K562 (cell line): ENCODE data around the gene MSGN1. TPM values are rescaled to one million over a fixed set of nuclear protein-coding genes. Genes with fewer than 3 reads are reported as not detected.

Experiments used
- ATAC-seq: fragments of 200-7000 bp; cut with Tn5 transposase; 3 replicates; pipeline ENCODE4 v1.9.1; 2020; ENCODE audit warnings: moderate library complexity
- BruUV-seq: library from RNA; stranded (reverse); fragments of 400-500 nt; replicated peaks from 2 replicates; lab custom pipeline; 2021; lab: Mats Ljungman, UMichigan
- CTCF ChIA-PET: fragments of 300-600 bp; formaldehyde crosslinking; extraction: SDS; loops from one replicate; lab custom pipeline; 2021; ENCODE audit warnings: low intra/inter-chr PET ratio; lab: Yijun Ruan, JAX
- POLR2A ChIA-PET: fragments of 300-600, 350-650 bp; sonication (Branson Sonifier 250); formaldehyde crosslinking; extraction: SDS; loops from one replicate; lab custom pipeline; 2021; ENCODE audit warnings: antibody characterized with exemption, inconsistent platforms; lab: Yijun Ruan, JAX
- DNase-seq, 4 experiments: peaks; one replicate each; pipeline versions ENCODE4 v3.0.0 to v3.0.0-alpha.2; 2011 to 2018; ENCODE audit warnings: low spot score in 3 of 4, mixed read lengths in 3 of 4; ENCODE audit errors: extremely low read depth in 1 of 4
- FAIRE-seq: peaks from 2 replicates; lab custom pipeline; 2011; peaks lifted over from hg19 to GRCh38; lab: Jason Lieb, UNC
- H2AFZ ChIP-seq: 2 replicates; pipeline ENCODE4 v1.6.0; 2011; ENCODE audit warnings: low read depth, low read length, control low read depth, inconsistent platforms
- H3K27ac ChIP-seq: fragments of 200-600 bp; 3 replicates; pipeline ENCODE4 v1.8.0; 2011; ENCODE audit warnings: low read depth, mild to moderate bottlenecking, control low read depth, inconsistent platforms, low read length, moderate library complexity, mixed read lengths; ENCODE audit errors: extremely low read depth
- H3K27me3 ChIP-seq, 2 experiments: fragments of 300-600 bp in 1 of 2; 2 replicates in 1 of 2; 3 replicates in 1 of 2; pipeline versions ENCODE4 v1.6.0 to v1.8.0; 2011; ENCODE audit warnings: inconsistent platforms in 2 of 2, low read length in 2 of 2, mild to moderate bottlenecking in 1 of 2, mixed read lengths in 1 of 2, moderate library complexity in 1 of 2; ENCODE audit not compliant: control insufficient read depth in 2 of 2, insufficient read depth in 2 of 2
- H3K36me3 ChIP-seq: fragments of 300-600 bp; 3 replicates; pipeline ENCODE4 v1.8.0; 2011; ENCODE audit warnings: mild to moderate bottlenecking, low read length, inconsistent platforms; ENCODE audit not compliant: control insufficient read depth, insufficient read depth
- H3K4me1 ChIP-seq, 2 experiments: fragments of 200-600 bp in 1 of 2; replicated peaks in 1 of 2; 2 replicates in 1 of 2; 3 replicates in 1 of 2; pipeline versions ENCODE4 v1.5.1 to v1.8.0; 2011; ENCODE audit warnings: inconsistent platforms in 2 of 2, low read length in 2 of 2, mild to moderate bottlenecking in 1 of 2, mixed read lengths in 1 of 2, moderate library complexity in 1 of 2; ENCODE audit not compliant: control insufficient read depth in 2 of 2, insufficient read depth in 2 of 2
- H3K4me2 ChIP-seq: 2 replicates; pipeline ENCODE4 v1.6.1; 2011; ENCODE audit warnings: low read length, control low read depth, inconsistent platforms, mixed read lengths; ENCODE audit not compliant: insufficient read depth
- H3K4me3 ChIP-seq: fragments of 200-600 bp; sonication (generic), shearing (Covaris generic); 2 replicates; pipeline ENCODE4 v1.5.1; 2016; ENCODE audit warnings: control low read depth, inconsistent platforms
- H3K79me2 ChIP-seq: fragments of 200-600 bp; 3 replicates; pipeline ENCODE4 v1.8.0; 2011; ENCODE audit warnings: low read length, inconsistent platforms; ENCODE audit not compliant: control insufficient read depth, insufficient read depth
- H3K9ac ChIP-seq, 2 experiments: 2 replicates each; pipeline versions ENCODE4 v1.6.0 to v1.6.1; 2011; ENCODE audit warnings: low read depth in 2 of 2, low read length in 2 of 2, control low read depth in 1 of 2, inconsistent platforms in 1 of 2, mild to moderate bottlenecking in 1 of 2, mixed read lengths in 1 of 2; ENCODE audit not compliant: insufficient read depth in 1 of 2
- H3K9me1 ChIP-seq: one replicate; pipeline ENCODE4 v1.6.0; 2011; ENCODE audit warnings: inconsistent platforms, mild to moderate bottlenecking, low read length, moderate library complexity; ENCODE audit not compliant: control insufficient read depth, insufficient read depth
- H3K9me3 ChIP-seq: replicated peaks from 2 replicates; pipeline ENCODE4 v1.5.1; 2011; ENCODE audit warnings: low read depth, low read length, inconsistent platforms; ENCODE audit not compliant: control insufficient read depth, insufficient read depth
- H4K20me1 ChIP-seq: replicated peaks from 2 replicates; pipeline ENCODE4 v1.6.1; 2011; ENCODE audit warnings: low read length, inconsistent platforms, mixed read lengths; ENCODE audit not compliant: control insufficient read depth, insufficient read depth
- ARID4B ChIP-seq: sonication (generic); formaldehyde crosslinking; IDR thresholded peaks from 2 replicates; pipeline ENCODE4 v1.8.0; 2022; ENCODE audit warnings: mild to moderate bottlenecking, missing genetic modification reagents
- BHLHE40 ChIP-seq: IDR thresholded peaks from 2 replicates; pipeline ENCODE4 v1.6.1; 2011; ENCODE audit warnings: low read length, improper control_type of control experiment
- HNRNPUL1 ChIP-seq: fragments of 200-400 bp; formaldehyde crosslinking; IDR thresholded peaks from 2 replicates; pipeline ENCODE4 v1.6.1; 2017; ENCODE audit warnings: low read length
- KDM4B ChIP-seq, 2 experiments: fragments of 450-650 bp in 1 of 2; sonication (generic) in 1 of 2; IDR thresholded peaks; 2 replicates each; pipeline ENCODE4 v1.6.1; 2016 to 2017; ENCODE audit warnings: borderline replicate concordance in 2 of 2, antibody characterized with exemption in 1 of 2, low read depth in 1 of 2, mild to moderate bottlenecking in 1 of 2
- NCOR1 ChIP-seq: fragments of 450-650 bp; IDR thresholded peaks from 2 replicates; pipeline ENCODE4 v1.6.1; 2016; ENCODE audit warnings: mild to moderate bottlenecking, moderate library complexity
- PCBP2 ChIP-seq: fragments of 200-400 bp; formaldehyde crosslinking; IDR thresholded peaks from 2 replicates; pipeline ENCODE4 v1.6.1; 2018; ENCODE audit warnings: low read length, low read depth, mild to moderate bottlenecking, moderate library complexity; ENCODE audit not compliant: poor library complexity, severe bottlenecking
- PRMT5 ChIP-seq: sonication (generic); formaldehyde crosslinking; IDR thresholded peaks from 2 replicates; pipeline ENCODE4 v1.5.0; 2020; ENCODE audit warnings: missing genetic modification reagents
- RAD21 ChIP-seq, 2 experiments: fragments of 250-450 bp in 1 of 2; fragments of 450-650 bp in 1 of 2; sonication (Bioruptor Pico) in 1 of 2; formaldehyde crosslinking in 1 of 2; IDR thresholded peaks in 1 of 2; conservative IDR thresholded peaks in 1 of 2; 2 replicates each; pipeline versions ENCODE4 v1.4.0 to v1.8.0; 2020 to 2022; ENCODE audit warnings: mild to moderate bottlenecking in 2 of 2, moderate library complexity in 1 of 2
- RBM22 ChIP-seq: fragments of 200-400 bp; formaldehyde crosslinking; IDR thresholded peaks from 2 replicates; pipeline ENCODE4 v1.6.1; 2018; ENCODE audit warnings: low read length, low read depth; ENCODE audit not compliant: poor library complexity, severe bottlenecking
- SMAD4 ChIP-seq: fragments of 250-450 bp; sonication (Bioruptor Pico); conservative IDR thresholded peaks from 2 replicates; pipeline ENCODE4 v1.8.0; 2021; ENCODE audit warnings: inconsistent platforms, mild to moderate bottlenecking, moderate library complexity
- ZFPM2 ChIP-seq: fragments of 250-450 bp; sonication (Bioruptor Pico); IDR thresholded peaks from 2 replicates; pipeline ENCODE4 v1.5.1; 2022; ENCODE audit warnings: mild to moderate bottlenecking
- ZFX ChIP-seq: sonication (generic); formaldehyde crosslinking; IDR thresholded peaks from 2 replicates; pipeline ENCODE4 v1.8.0; 2022; ENCODE audit warnings: mild to moderate bottlenecking, missing genetic modification reagents, moderate library complexity
- ZSCAN29 ChIP-seq: fragments of 450-650 bp; IDR thresholded peaks from 2 replicates; pipeline ENCODE4 v1.6.1; 2017
- WGBS: fragments of 100-300 bp; shearing (Covaris generic); methylation state at CpG from one replicate; pipeline ENCODE4 v1.1.6; 2016; ENCODE audit warnings: low coverage, mixed read lengths; ENCODE audit not compliant: insufficient coverage; ENCODE audit errors: missing lambda C conversion rate; 5-methylcytosine and 5-hydroxymethylcytosine counted together
- in situ Hi-C: fragments of 300-500 bp; cut with MboI; formaldehyde crosslinking; loops from 4 replicates; pipeline ENCODE4 v1.15.0; 2018; ENCODE audit warnings: inconsistent platforms, mixed read lengths
- intact Hi-C: fragments of 100-400 bp; cut with micrococcal nuclease; formaldehyde crosslinking; loops from 2 replicates; pipeline ENCODE4 v1.14.2; 2022
- polyA plus RNA-seq, 8 experiments: library from polyadenylated mRNA; depleted of rRNA in 4 of 8; stranded (reverse) in 5 of 8; unstranded in 3 of 8; fragments of >200 nt; fragmentation: Nextera tagmentation in 2 of 8; fragmentation: Illumina TruSeq in 1 of 8; extraction: Ambion mirVana in 2 of 8; extraction: Trizol in 1 of 8; gene quantifications; 2 replicates each; pipeline versions ENCODE4 v1.2.1 to v1.2.3, GENCODE V29; 2011 to 2014; ENCODE audit warnings: inconsistent platforms in 1 of 8, missing spikeins in 1 of 8
- total RNA-seq, 7 experiments: library from RNA; depleted of rRNA in 6 of 7; stranded (reverse); fragments of >200 nt in 6 of 7; fragmentation: Illumina TruSeq in 2 of 7; extraction: Trizol in 2 of 7; gene quantifications; 2 replicates each; pipeline versions ENCODE4 v1.2.1 to v1.2.3, GENCODE V29; 2011 to 2021; ENCODE audit warnings: low replicate concordance in 1 of 7

MSGN1 gene
- total and polyA plus RNA-seq, 9 of the 15 experiments (the other 6 are each of a cell fraction or from before 2014, with no cell fraction given): not detected

DNA sequence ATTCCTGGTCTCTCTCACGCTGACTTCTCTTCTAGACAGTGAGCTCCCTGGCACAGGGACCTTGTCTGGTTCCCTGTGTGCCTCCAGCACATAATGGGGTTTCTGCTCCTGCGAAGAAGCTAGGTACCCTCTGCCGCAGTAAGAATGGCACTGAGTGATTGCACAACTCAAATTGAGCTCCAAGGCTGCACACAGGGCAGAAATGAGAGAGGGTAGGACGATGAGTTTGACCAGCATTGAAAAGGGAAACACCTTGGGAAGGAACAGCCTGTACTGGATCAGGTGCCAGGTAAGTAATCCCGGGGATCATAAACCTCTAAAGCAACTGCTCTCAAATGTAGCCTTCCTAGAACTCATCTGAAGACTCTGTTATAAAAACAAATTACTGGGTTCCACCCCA lies 21.0 kb upstream of the MSGN1 start:
- intact Hi-C loops: no loop called here
- Histone ChIP-seq H3K9me1 (no peaks in the 10 kb centered on the region), H3K9ac (no peak overlapping the region), H3K27ac (no peak overlapping the region), H3K4me3 (no peak overlapping the region), H3K36me3 (no peaks in the 10 kb centered on the region), H3K79me2 (no peaks in the 10 kb centered on the region), H3K4me1 (no peaks in the 10 kb centered on the region), H3K9me3 (no peaks in the 10 kb centered on the region), H3K27me3 (peaks cover 9 to 33% of the 10 kb centered on the region in 2 experiments; a peak in 4 of 5 replicates), H3K4me2 (no peak overlapping the region), H4K20me1 (no peaks in the 10 kb centered on the region), H2AFZ (no peak overlapping the region)
- no TSS peak for BruUV-seq
- in situ Hi-C loops: no loop called here
- 4% methylated on average over 5 of the region's 5 CpGs for WGBS
- POLR2A ChIA-PET: interaction anchor here (1.0 to 1.2 kb wide), 2 partner anchors 18 to 119 kb away, joined by 3 read pairs; no protein-coding TSS in a partner anchor
- CTCF ChIA-PET: no interaction called here
- ATAC-seq (no peak), FAIRE-seq (no peak), DNase-seq (no peak)
- no peak for TF ChIP-seq ZFPM2
- TF ChIP-seq ZSCAN29: no peak
- no peak for TF ChIP-seq PCBP2
- TF ChIP-seq KDM4B (IDR thresholded peaks at IDR 0.05; ENCODE audit: borderline replicate concordance in 2 of 2, low read depth in 1 of 2): no peak

DNA sequence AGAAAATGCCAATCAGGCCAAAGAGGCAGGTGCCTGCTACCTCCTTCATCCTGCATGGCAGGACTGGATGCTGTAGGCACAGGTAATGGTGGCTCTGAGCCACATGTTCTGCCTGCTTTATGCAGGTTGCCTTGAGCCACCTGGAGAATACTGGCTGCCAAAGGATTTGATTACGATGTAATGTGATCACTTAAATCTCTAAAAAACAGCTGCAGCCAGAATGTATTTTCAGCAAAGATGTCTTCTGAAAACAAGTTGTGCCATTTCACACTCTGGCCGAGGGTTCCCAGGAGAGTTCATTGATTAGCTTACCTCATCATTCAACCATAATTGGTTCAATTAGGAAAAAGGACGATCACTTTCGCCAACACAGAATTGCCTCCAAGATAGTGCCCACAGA lies 17.9 kb upstream of the MSGN1 start:
- intact Hi-C loops (no loop called here), in situ Hi-C loops (no loop called here)
- WGBS: 1% methylated on average over 4 of the region's 4 CpGs
- Histone ChIP-seq H3K36me3 (no peaks in the 10 kb centered on the region), H3K79me2 (no peaks in the 10 kb centered on the region), H3K9me1 (no peaks in the 10 kb centered on the region), H3K4me2 (no peak overlapping the region), H3K27ac (no peak overlapping the region), H3K27me3 (peaks cover 7 to 22% of the 10 kb centered on the region in 2 experiments; a peak in 4 of 5 replicates), H3K9ac (no peak overlapping the region), H3K9me3 (no peaks in the 10 kb centered on the region), H4K20me1 (no peaks in the 10 kb centered on the region), H3K4me3 (no peak overlapping the region), H3K4me1 (no peaks in the 10 kb centered on the region), H2AFZ (no peak overlapping the region)
- ChIA-PET CTCF (no interaction called here), POLR2A (interaction anchor here (0.6 kb wide), 1 partner anchor 280 kb away, joined by 3 read pairs; the partner anchor contains the start of gene RAD51AP2)
- ATAC-seq: no peak
- DNase-seq: no peak
- FAIRE-seq: no peak
- BruUV-seq: no TSS peak
- no peak for TF ChIP-seq NCOR1
- TF ChIP-seq PRMT5 (CRISPR knock-in tag): no peak
- TF ChIP-seq HNRNPUL1: no peak
- no peak for TF ChIP-seq RAD21 (CRISPR knock-in tag; conservative IDR thresholded peaks at IDR 0.05 in 1 of 2, IDR thresholded peaks at IDR 0.05 in 1 of 2)
- no peak for TF ChIP-seq ARID4B
- TF ChIP-seq ZFX (CRISPR knock-in tag): no peak
- no peak for TF ChIP-seq SMAD4 (CRISPR knock-in tag)
- no peak for TF ChIP-seq RBM22
- no peak for TF ChIP-seq BHLHE40
